Heart right ventricle (tissue), 16 donors: ENCODE results near the gene TACSTD2. TPM values are rescaled to one million over a fixed set of nuclear protein-coding genes. Genes with fewer than 3 reads are reported as not detected.
"Not testable (repeated sequence)": the region's sequence is repeated elsewhere in the genome, so short reads cannot be mapped to it uniquely, and the experiment has no call there.

Experiments
- ATAC-seq, 8 donors: fragments of 200-7000 bp; cut with Tn5 transposase; one replicate each; pipeline ENCODE4 v1.9.1; 2020; ENCODE audit warnings: mild to moderate bottlenecking in 8 of 8, moderate library complexity in 8 of 8, moderate number of reproducible peaks in 1 of 8
- DNase-seq, 2 donors: peaks; one replicate each; pipeline ENCODE4 v3.0.0-alpha.2; 2020
- H3K27ac ChIP-seq, 10 donors: fragments of 200-600 bp; sonication (generic) in 2 of 10; one replicate each; pipeline versions ENCODE4 v1.5.0 to v1.8.0; 2020 to 2022; ENCODE audit warnings: mild to moderate bottlenecking in 3 of 10
- H3K27me3 ChIP-seq, 7 donors: fragments of 200-600 bp; one replicate each; pipeline ENCODE4 v1.8.0; 2021 to 2022; ENCODE audit warnings: mild to moderate bottlenecking in 2 of 7
- H3K36me3 ChIP-seq, 9 donors: fragments of 200-600 bp; sonication (generic) in 1 of 9; one replicate each; pipeline versions ENCODE4 v1.5.0 to v1.8.0; 2020 to 2022; ENCODE audit warnings: mild to moderate bottlenecking in 2 of 9
- H3K4me1 ChIP-seq, 9 donors: fragments of 200-600 bp; sonication (generic) in 1 of 9; one replicate each; pipeline versions ENCODE4 v1.5.0 to v1.8.0; 2020 to 2022; ENCODE audit warnings: mild to moderate bottlenecking in 4 of 9
- H3K4me3 ChIP-seq, 10 donors: fragments of 200-600 bp; sonication (generic) in 2 of 10; one replicate each; pipeline versions ENCODE4 v1.5.0 to v1.8.0; 2020 to 2022; ENCODE audit warnings: mild to moderate bottlenecking in 7 of 10, moderate library complexity in 2 of 10
- H3K9me3 ChIP-seq, 11 donors: fragments of 200-600 bp in 10 of 11; sonication (generic) in 2 of 11; one replicate each; pipeline versions ENCODE4 v1.5.0 to v1.8.0; 2013 to 2022; ENCODE audit warnings: mild to moderate bottlenecking in 2 of 11, control low read depth in 1 of 11, moderate library complexity in 1 of 11
- CTCF ChIP-seq, 9 donors: fragments of 200-600 bp; sonication (generic) in 2 of 9; IDR thresholded peaks; one replicate each; pipeline versions ENCODE4 v1.5.0 to v1.8.0; 2021 to 2022; ENCODE audit warnings: antibody characterized with exemption in 9 of 9, mild to moderate bottlenecking in 5 of 9, moderate library complexity in 1 of 9
- WGBS, 2 donors: extraction: QIAGEN DNeasy Blood & Tissue Kit; methylation state at CpG; one replicate each; pipeline ENCODE4 v1.1.7; 2013; ENCODE audit warnings: inconsistent platforms in 1 of 2; 5-methylcytosine and 5-hydroxymethylcytosine counted together
- intact Hi-C, 10 donors: fragments of 100-400 bp; cut with DNase I; formaldehyde crosslinking; loops; one replicate each; pipeline versions ENCODE4 v1.11.1 to v1.14.2; 2022
- polyA plus RNA-seq, 2 donors: library from polyadenylated mRNA; stranded (reverse); fragments of 200-250 nt; gene quantifications; one replicate each; pipeline ENCODE4 v1.2.3, GENCODE V29; 2013
- total RNA-seq, 10 donors: library from RNA; stranded (reverse); fragmentation: NEBNext Ultra II Directional in 3 of 10; extraction: Animal tissue kit (Norgen Biotek cat#: 25700) in 3 of 10; gene quantifications; one replicate each; pipeline versions ENCODE4 v1.2.1 to v1.2.4, GENCODE V29; 2021 to 2023
- donor health status: Arrhythmogenic right ventricular cardiomyopathy.
- donor health status: ischemic (EF 13 %, LVEDD 7.1; RV severe dilation, severe dysfunction).
- donor health status: healthy with polysubstance abuse.
- donor health status: DM: no; HTN: yes; CAD: no.
- donor health status: DM: no; HTN: no; CAD: no.
- donor health status: ischemic (EF 25% LVEDD 6.9; RV normal size, moderate dysfunction).
- donor health status: ischemic (EF 25% LVEDD 5.7; RV mildly dilated, moderate dysfunction).
- donor health status: healthy.
- donor health status: DM: yes; HTN: yes; CAD: no.
- donor health status: Ischemic cardiomyopathy.
- donor health status: ischemic (EF 35%, LVEDD 5.7; RV mildly dilated, moderate dysfunction).
- donor health status: nonischemic (EF 11% LVEDD 7.7; RV severe dilation, severe dysfunction).
- donor health status: DM: yes; HTN: yes; CAD: no.
- donor health status: PGD.
- donor health status: ischemic (EF 29% LVEDD 5.4; RV normal size, mild dysfunction).
- donor health status: nonischemic (EF 23%, LVEDD 6.1; RV moderate dilation, normal function).

The TACSTD2 gene
- total and polyA plus RNA-seq, 12 donors = 0.14 to 0.35 (median 0.21) TPM; not detected in 3

GRCh38 chr1:58607391-58607790 is 30.3 kb upstream of the TACSTD2 start:
- Histone ChIP-seq H3K4me3 (no peak overlapping the region), H3K36me3 (no peaks in the 10 kb centered on the region), H3K27me3 (peaks cover 0 to 12% (median 0%) of the 10 kb centered on the region in 7 donors), H3K9me3 (peaks cover 0 to 31% (median 12%) of the 10 kb centered on the region in 11 donors), H3K27ac (no peak overlapping the region), H3K4me1 (no peaks in the 10 kb centered on the region)
- DNase-seq (no peak), ATAC-seq (no peak)
- WGBS, 2 donors = 88 to 91% methylated on average over 3 of the region's 3 CpGs
- no peak for TF ChIP-seq CTCF (IDR thresholded peaks at IDR 0.05)
- intact Hi-C loops = no loop called here

DNA sequence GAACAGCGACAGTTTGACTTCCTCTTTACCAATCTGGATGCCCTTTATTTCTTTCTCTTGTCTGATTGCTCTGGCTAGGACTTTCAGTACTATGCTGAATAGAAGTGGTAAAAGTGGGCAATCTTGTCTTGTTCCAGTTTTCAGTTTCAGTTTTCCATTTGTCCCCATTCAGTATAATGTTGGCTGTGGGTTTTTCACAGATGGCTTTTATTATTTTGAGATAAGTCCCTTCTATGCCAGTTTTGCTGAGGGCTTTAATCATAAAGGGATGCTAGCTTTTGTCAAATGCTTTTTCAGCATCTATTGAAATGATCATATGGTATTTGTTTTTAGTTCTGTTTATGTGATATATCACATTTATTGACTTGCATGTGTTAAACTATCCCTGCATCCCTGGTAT is 24.9 kb upstream of the TACSTD2 start:
- H3K4me1 ChIP-seq, DNase-seq, H3K36me3 ChIP-seq, ATAC-seq, H3K4me3 ChIP-seq, intact Hi-C loops, H3K27ac ChIP-seq: not testable (repeated sequence)
- whole genome bisulfite sequencing, 2 donors = 91 to 96% methylated on average over 1 of the region's 1 CpG
- peaks cover 0 to 34% (median 12%) of the 10 kb centered on the region in 11 donors for H3K9me3 ChIP-seq
- H3K27me3 ChIP-seq = peaks cover 0 to 17% (median 0%) of the 10 kb centered on the region in 7 donors

- no peak overlapping the region for H3K4me3 ChIP-seq
- intact Hi-C loops = no loop called here
- H3K4me1 ChIP-seq = peaks cover 0 to 13% (median under 1%) of the 10 kb centered on the region in 9 donors
- no peak for ATAC-seq
- H3K36me3 ChIP-seq = no peaks in the 10 kb centered on the region
- H3K9me3 ChIP-seq = peaks cover 0 to 14% (median 0%) of the 10 kb centered on the region in 11 donors
- WGBS, 2 donors = 76 to 86% methylated on average over 6 of the region's 6 CpGs
- H3K27ac ChIP-seq = no peak overlapping the region
- peaks cover 0 to 21% (median 0%) of the 10 kb centered on the region in 7 donors for H3K27me3 ChIP-seq
- no peak for TF ChIP-seq CTCF (IDR thresholded peaks at IDR 0.05)
- no peak for DNase-seq
Observed at GRCh38 chr1:58597996-58598395, 20.9 kb upstream of the TACSTD2 start.

- Histone ChIP-seq H3K27me3 (peaks cover 0 to 21% (median 0%) of the 10 kb centered on the region in 7 donors), H3K27ac (no peak overlapping the region), H3K4me3 (no peak overlapping the region), H3K4me1 (peaks cover 0 to 22% (median 9%) of the 10 kb centered on the region in 9 donors), H3K9me3 (peaks cover 0 to 14% (median 0%) of the 10 kb centered on the region in 11 donors), H3K36me3 (no peaks in the 10 kb centered on the region)
- 35 to 45% methylated on average over 9 of the region's 9 CpGs for WGBS, 2 donors
- DNase-seq (no peak), ATAC-seq (no peak)
- no peak for TF ChIP-seq CTCF (IDR thresholded peaks at IDR 0.05)
- intact Hi-C loops = no loop called here
Observed at GRCh38 chr1:58597076-58597475, 20.0 kb upstream of the TACSTD2 start.

DNA sequence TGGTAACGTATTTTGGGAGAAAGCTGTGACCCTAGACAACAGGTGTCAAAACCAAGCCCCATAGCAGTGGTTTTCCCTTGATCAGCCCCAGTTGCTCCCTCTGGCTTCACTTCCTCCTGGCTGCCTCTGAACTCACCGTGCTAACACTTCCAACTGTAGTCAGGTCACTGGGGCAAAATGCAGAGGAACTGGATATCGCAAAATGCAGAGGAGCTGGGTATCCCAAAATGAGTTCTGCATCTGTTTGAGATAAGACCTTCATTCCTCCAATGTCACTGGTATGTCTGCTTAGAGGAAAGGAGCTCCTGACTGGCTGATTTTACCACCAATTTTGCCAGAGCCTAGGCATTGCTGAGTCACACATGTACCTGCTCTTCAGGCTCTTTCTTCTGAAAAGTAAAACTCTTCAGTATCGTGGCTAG is 19.6 kb upstream of the TACSTD2 start:
- Histone ChIP-seq H3K4me1 (peaks cover 0 to 27% (median 11%) of the 10 kb centered on the region in 9 donors), H3K27me3 (peaks cover 0 to 21% (median 0%) of the 10 kb centered on the region in 7 donors), H3K36me3 (no peaks in the 10 kb centered on the region), H3K9me3 (peaks cover 0 to 11% (median 0%) of the 10 kb centered on the region in 11 donors), H3K27ac (no peak overlapping the region), H3K4me3 (no peak overlapping the region)
- WGBS, 2 donors = 24 to 33% methylated on average over 4 of the region's 4 CpGs
- ATAC-seq = no peak
- no peak for TF ChIP-seq CTCF (IDR thresholded peaks at IDR 0.05)
- no peak for DNase-seq
- intact Hi-C loops = no loop called here
